CD4-positive, alpha-beta T cell treated with Interleukin-4 for 1 hour (primary cell): ENCODE measurements around the gene RAET1E.
A peak's percentile ranks its signal among the peaks of the same experiment; 100 is the strongest.
"Not testable (repeated sequence)": the region's sequence is repeated elsewhere in the genome, so short reads cannot be mapped to it uniquely, and the experiment has no call there.

ENCODE experiments used
- DNase-seq, 2 donors: peaks; one replicate each; pipeline ENCODE4 v3.0.0-alpha.2; 2020 to 2022

Gene RAET1E

GRCh38 chr6:149888093-149888492 lies 9.8 kb downstream of the RAET1E start:
- DNase-seq, result no peak

- DNase-seq, result no peak
Measured at GRCh38 chr6:149887343-149887742, 10.6 kb downstream of the RAET1E start.

GRCh38 chr6:149885888-149886287 lies 12.0 kb downstream of the RAET1E start:
- DNase-seq, result no peak

- no peak for DNase-seq
Measured at GRCh38 chr6:149884617-149885016, 13.3 kb downstream of the RAET1E start.

- no peak for DNase-seq
Measured at GRCh38 chr6:149884215-149884614, 13.7 kb downstream of the RAET1E start.

- DNase-seq, result no peak
Measured at GRCh38 chr6:149881860-149882259, 16.1 kb downstream of the RAET1E start.

- DNase-seq, result no peak
Measured at GRCh38 chr6:149881066-149881766, 16.7 kb downstream of the RAET1E start.

GRCh38 chr6:149877659-149878058 lies 20.3 kb downstream of the RAET1E start:
- no peak for DNase-seq

- no peak for DNase-seq
Measured at GRCh38 chr6:149876241-149876933, 21.5 kb downstream of the RAET1E start.

GRCh38 chr6:149872233-149872632 lies 25.7 kb downstream of the RAET1E start:
- no peak for DNase-seq

GRCh38 chr6:149871182-149871581 lies 26.7 kb downstream of the RAET1E start:
- DNase-seq, result no peak

GRCh38 chr6:149869275-149869892 lies 28.5 kb downstream of the RAET1E start:
- DNase-seq, result no peak

- DNase-seq, result no peak
Measured at GRCh38 chr6:149867876-149868640, 29.9 kb downstream of the RAET1E start.

- DNase-seq, result peak; percentile 25 to 64
Measured at GRCh38 chr6:149864578-149865535, 33.1 kb downstream of the RAET1E start.

GRCh38 chr6:149863698-149864577 lies 34.0 kb downstream of the RAET1E start, which contains the start of gene LRP11:
LRP11 (minus strand) TSS chr6:149864359; CDS start chr6:149864020, 339 bp downstream.
- DNase-seq, result peak; percentile 78 to 85

GRCh38 chr6:149862922-149863697 lies 34.8 kb downstream of the RAET1E start:
- DNase-seq, result peak; percentile 26 to 28

GRCh38 chr6:149862424-149862738 lies 35.5 kb downstream of the RAET1E start:
- not testable (repeated sequence) for DNase-seq

GRCh38 chr6:149861603-149862423 lies 36.1 kb downstream of the RAET1E start:
- DNase-seq, result no peak
